HG03460 (cell line): ENCODE results near the gene OPN4.

Experiments
- ATAC-seq: cut with Tn5 transposase; IDR thresholded peaks from one replicate; pipeline ENCODE4 v1.9.1; 2021; ENCODE audit not compliant: unreplicated experiment

The OPN4 gene

GRCh38 chr10:86661161-86662025 lies 7.0 kb downstream of the OPN4 start:
- no peak for ATAC-seq

- no peak for ATAC-seq
Measured at GRCh38 chr10:86662186-86663045, 8.1 kb downstream of the OPN4 start.

- no peak for ATAC-seq
Measured at GRCh38 chr10:86663046-86663345, 8.6 kb downstream of the OPN4 start.

- no peak for ATAC-seq
Measured at GRCh38 chr10:86663576-86664339, 9.4 kb downstream of the OPN4 start.

GRCh38 chr10:86664341-86665217 lies 10.2 kb downstream of the OPN4 start:
- ATAC-seq = no peak

- no peak for ATAC-seq
Measured at GRCh38 chr10:86665218-86665607, 10.9 kb downstream of the OPN4 start.

- ATAC-seq = no peak
Measured at GRCh38 chr10:86665868-86666267, 11.5 kb downstream of the OPN4 start.

GRCh38 chr10:86666538-86666937 lies 12.2 kb downstream of the OPN4 start:
- no peak for ATAC-seq

GRCh38 chr10:86667421-86668181 lies 13.3 kb downstream of the OPN4 start:
- ATAC-seq = no peak

- no peak for ATAC-seq
Measured at GRCh38 chr10:86668297-86669165, 14.2 kb downstream of the OPN4 start, which contains the start of gene LDB3. LDB3 (plus strand) TSS chr10:86668511; CDS start chr10:86668692, 181 bp downstream.

GRCh38 chr10:86670290-86670811 lies 16.0 kb downstream of the OPN4 start:
- no peak for ATAC-seq

- no peak for ATAC-seq
Measured at GRCh38 chr10:86670876-86671275, 16.5 kb downstream of the OPN4 start.

- no peak for ATAC-seq
Measured at GRCh38 chr10:86671419-86671818, 17.1 kb downstream of the OPN4 start.

- ATAC-seq = no peak
Measured at GRCh38 chr10:86671985-86672710, 17.8 kb downstream of the OPN4 start.

GRCh38 chr10:86673216-86673826 lies 19.0 kb downstream of the OPN4 start:
- ATAC-seq = no peak

GRCh38 chr10:86673827-86674581 lies 19.7 kb downstream of the OPN4 start:
- ATAC-seq = no peak

- ATAC-seq = no peak
Measured at GRCh38 chr10:86674912-86675311, 20.6 kb downstream of the OPN4 start.
